NCI-H146 (cell line): Measurements from ENCODE around the gene POLG2.
"Not testable (repeated sequence)": the region's sequence is repeated elsewhere in the genome, so short reads cannot be mapped to it uniquely, and the experiment has no call there.

Experiments
- DNase-seq: peaks from one replicate; lab custom pipeline; 2025; lab: John Stamatoyannopoulos, UW

POLG2 gene

GRCh38 chr17:64439956-64440355, 56.9 kb downstream of the POLG2 start:
- no peak for DNase-seq

- DNase-seq = not testable (repeated sequence)
Observed at GRCh38 chr17:64439521-64439920, 57.3 kb downstream of the POLG2 start.

GRCh38 chr17:64437944-64438525, 58.8 kb downstream of the POLG2 start:
- DNase-seq = no peak

- DNase-seq = no peak
Observed at GRCh38 chr17:64431534-64431933, 65.3 kb downstream of the POLG2 start.

- DNase-seq = not testable (repeated sequence)
Observed at GRCh38 chr17:64430036-64430435, 66.8 kb downstream of the POLG2 start.

- DNase-seq = no peak
Observed at GRCh38 chr17:64428406-64428805, 68.4 kb downstream of the POLG2 start.
